Measurements from ENCODE around the gene CACNA1B. TPM values are rescaled to one million over a fixed set of nuclear protein-coding genes. Genes with fewer than 3 reads are reported as not detected.

Gene CACNA1B
- total and polyA plus RNA-seq, 4 donors = 0.01 to 0.20 (median 0.09) TPM; not detected in 1

GRCh38 chr9:137924761-137925369, 47.3 kb downstream of the CACNA1B start:
- WGBS, 2 donors = 62 to 75% methylated on average over 9 of the region's 9 CpGs
- Histone ChIP-seq H3K9me3 (ENCODE audit: control insufficient read depth in 4 of 4, insufficient read depth in 3 of 4, low read length in 3 of 4) (peaks cover 0 to 13% (median 3%) of the 10 kb centered on the region in 4 donors), H3K27me3 (ENCODE audit: control insufficient read depth in 3 of 3, insufficient read depth in 3 of 3, low read length in 2 of 3) (no peaks in the 10 kb centered on the region), H3K27ac (ENCODE audit: low read depth in 1 of 2, low read length in 1 of 2) (no peak overlapping the region), H3K9ac (ENCODE audit: insufficient read depth in 1 of 2, low read length in 2 of 2) (no peak overlapping the region), H3K4me3 (no peak overlapping the region), H3K4me1 (ENCODE audit: control insufficient read depth in 5 of 5, insufficient read depth in 5 of 5, low read length in 5 of 5) (peaks cover 0 to 1% (median 0%) of the 10 kb centered on the region in 5 donors), H3K36me3 (ENCODE audit: control insufficient read depth in 4 of 4, insufficient read depth in 4 of 4, low read length in 4 of 4) (no peaks in the 10 kb centered on the region)
- no peak for TF ChIP-seq CTCF (IDR thresholded peaks at IDR 0.05; ENCODE audit: control extremely low read depth, extremely low read depth)
- DNase-seq (no peak), ATAC-seq (ENCODE audit: insufficient read depth, low FRiP score) (no peak)

GRCh38 chr9:137943655-137944054, 66.1 kb downstream of the CACNA1B start:
- TF ChIP-seq CTCF (IDR thresholded peaks at IDR 0.05; ENCODE audit: control extremely low read depth, extremely low read depth) = no peak
- Histone ChIP-seq H3K27me3 (ENCODE audit: control insufficient read depth in 3 of 3, insufficient read depth in 3 of 3, low read length in 2 of 3) (no peaks in the 10 kb centered on the region), H3K4me1 (ENCODE audit: control insufficient read depth in 5 of 5, insufficient read depth in 5 of 5, low read length in 5 of 5) (no peaks in the 10 kb centered on the region), H3K9me3 (ENCODE audit: control insufficient read depth in 4 of 4, insufficient read depth in 3 of 4, low read length in 3 of 4) (peaks cover 0 to 22% (median 10%) of the 10 kb centered on the region in 4 donors), H3K4me3 (no peak overlapping the region), H3K36me3 (ENCODE audit: control insufficient read depth in 4 of 4, insufficient read depth in 4 of 4, low read length in 4 of 4) (no peaks in the 10 kb centered on the region), H3K27ac (ENCODE audit: low read depth in 1 of 2, low read length in 1 of 2) (no peak overlapping the region), H3K9ac (ENCODE audit: insufficient read depth in 1 of 2, low read length in 2 of 2) (no peak overlapping the region)
- WGBS, 2 donors = 90 to 96% methylated on average over 5 of the region's 5 CpGs
- no peak for DNase-seq
- no peak for ATAC-seq (ENCODE audit: insufficient read depth, low FRiP score)

GRCh38 chr9:137945581-137945980, 68.0 kb downstream of the CACNA1B start:
- Histone ChIP-seq H3K4me3 (no peak overlapping the region), H3K9me3 (ENCODE audit: control insufficient read depth in 4 of 4, insufficient read depth in 3 of 4, low read length in 3 of 4) (peaks cover 0 to 23% (median 11%) of the 10 kb centered on the region in 4 donors), H3K27ac (ENCODE audit: low read depth in 1 of 2, low read length in 1 of 2) (no peak overlapping the region), H3K9ac (ENCODE audit: insufficient read depth in 1 of 2, low read length in 2 of 2) (no peak overlapping the region), H3K27me3 (ENCODE audit: control insufficient read depth in 3 of 3, insufficient read depth in 3 of 3, low read length in 2 of 3) (no peaks in the 10 kb centered on the region), H3K36me3 (ENCODE audit: control insufficient read depth in 4 of 4, insufficient read depth in 4 of 4, low read length in 4 of 4) (no peaks in the 10 kb centered on the region), H3K4me1 (ENCODE audit: control insufficient read depth in 5 of 5, insufficient read depth in 5 of 5, low read length in 5 of 5) (no peaks in the 10 kb centered on the region)
- no peak for TF ChIP-seq CTCF (IDR thresholded peaks at IDR 0.05; ENCODE audit: control extremely low read depth, extremely low read depth)
- DNase-seq = no peak
- ATAC-seq (ENCODE audit: insufficient read depth, low FRiP score) = no peak
- 91 to 93% methylated on average over 4 of the region's 4 CpGs for WGBS, 2 donors

- no peak for TF ChIP-seq CTCF (IDR thresholded peaks at IDR 0.05; ENCODE audit: control extremely low read depth, extremely low read depth)
- Histone ChIP-seq H3K27me3 (ENCODE audit: control insufficient read depth in 3 of 3, insufficient read depth in 3 of 3, low read length in 2 of 3) (no peaks in the 10 kb centered on the region), H3K4me1 (ENCODE audit: control insufficient read depth in 5 of 5, insufficient read depth in 5 of 5, low read length in 5 of 5) (no peaks in the 10 kb centered on the region), H3K27ac (ENCODE audit: low read depth in 1 of 2, low read length in 1 of 2) (no peak overlapping the region), H3K36me3 (ENCODE audit: control insufficient read depth in 4 of 4, insufficient read depth in 4 of 4, low read length in 4 of 4) (no peaks in the 10 kb centered on the region), H3K4me3 (no peak overlapping the region), H3K9ac (ENCODE audit: insufficient read depth in 1 of 2, low read length in 2 of 2) (no peak overlapping the region), H3K9me3 (ENCODE audit: control insufficient read depth in 4 of 4, insufficient read depth in 3 of 4, low read length in 3 of 4) (peaks cover 0 to 23% (median 11%) of the 10 kb centered on the region in 4 donors)
- DNase-seq (no peak), ATAC-seq (ENCODE audit: insufficient read depth, low FRiP score) (no peak)
- WGBS, 2 donors = 70 to 80% methylated on average over 2 of the region's 2 CpGs
Observed at GRCh38 chr9:137946993-137947392, 69.4 kb downstream of the CACNA1B start.

Data from lung (tissue), 12 donors.